OCI-LY3 (cell line): ENCODE measurements around the gene FCHSD2.

ENCODE experiments used
- EZH2phosphoT487 ChIP-seq: fragments of 200-600 bp; shearing (Covaris generic); IDR thresholded peaks from 2 replicates; pipeline ENCODE4 v1.6.1; 2018; ENCODE audit warnings: antibody characterized with exemption, mixed run types, low read depth
- TF ChIP-seq, protein P1 (sequence below): fragments of 200-600, 300-600 bp; sonication (generic); IDR thresholded peaks from 2 replicates; pipeline ENCODE4 v1.5.1; 2014; ENCODE audit warnings: antibody characterized with exemption, low read length, low read depth

DNA sequence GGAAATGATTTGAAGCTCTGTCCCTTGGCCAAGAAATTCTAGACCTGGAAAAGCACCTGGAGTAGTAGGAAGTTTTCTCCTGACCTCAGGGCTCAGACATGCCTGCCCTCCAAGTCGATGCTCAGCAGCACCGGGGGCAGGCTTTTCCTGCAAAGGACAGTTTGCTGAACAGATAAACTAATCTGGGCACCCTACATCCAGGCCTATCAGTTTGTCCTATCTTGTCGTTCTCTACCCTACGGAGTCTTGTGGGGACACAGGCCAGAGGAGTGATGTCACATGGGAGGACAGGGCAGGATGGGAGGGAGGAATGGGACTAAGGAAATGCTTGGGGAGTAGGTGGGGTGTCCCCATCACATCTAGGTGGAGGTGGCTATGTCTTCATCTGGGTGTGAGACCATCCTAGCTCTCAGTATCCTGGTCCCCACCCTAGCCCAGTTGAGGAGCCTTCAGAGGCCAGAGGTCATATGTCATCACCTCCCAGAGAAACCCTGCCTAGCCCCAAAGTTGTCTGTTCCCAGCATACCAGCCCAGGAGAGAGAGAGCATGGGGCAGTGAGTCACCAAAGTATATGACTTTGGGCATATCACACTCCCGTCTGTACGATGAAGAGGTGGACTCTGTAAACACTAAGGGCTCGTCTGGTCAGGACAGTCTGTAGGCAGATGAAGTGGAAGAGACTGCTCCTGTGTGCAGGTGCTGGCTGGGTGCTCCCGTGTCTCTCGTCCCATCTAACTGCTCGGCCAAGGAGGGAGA, 18.1 kb upstream of the FCHSD2 start:
- TF ChIP-seq, protein P1, sequence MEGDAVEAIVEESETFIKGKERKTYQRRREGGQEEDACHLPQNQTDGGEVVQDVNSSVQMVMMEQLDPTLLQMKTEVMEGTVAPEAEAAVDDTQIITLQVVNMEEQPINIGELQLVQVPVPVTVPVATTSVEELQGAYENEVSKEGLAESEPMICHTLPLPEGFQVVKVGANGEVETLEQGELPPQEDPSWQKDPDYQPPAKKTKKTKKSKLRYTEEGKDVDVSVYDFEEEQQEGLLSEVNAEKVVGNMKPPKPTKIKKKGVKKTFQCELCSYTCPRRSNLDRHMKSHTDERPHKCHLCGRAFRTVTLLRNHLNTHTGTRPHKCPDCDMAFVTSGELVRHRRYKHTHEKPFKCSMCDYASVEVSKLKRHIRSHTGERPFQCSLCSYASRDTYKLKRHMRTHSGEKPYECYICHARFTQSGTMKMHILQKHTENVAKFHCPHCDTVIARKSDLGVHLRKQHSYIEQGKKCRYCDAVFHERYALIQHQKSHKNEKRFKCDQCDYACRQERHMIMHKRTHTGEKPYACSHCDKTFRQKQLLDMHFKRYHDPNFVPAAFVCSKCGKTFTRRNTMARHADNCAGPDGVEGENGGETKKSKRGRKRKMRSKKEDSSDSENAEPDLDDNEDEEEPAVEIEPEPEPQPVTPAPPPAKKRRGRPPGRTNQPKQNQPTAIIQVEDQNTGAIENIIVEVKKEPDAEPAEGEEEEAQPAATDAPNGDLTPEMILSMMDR, result no peak
- no peak for TF ChIP-seq EZH2phosphoT487
